Measurements from ENCODE around the gene GFI1B.
"Not testable (repeated sequence)": the region's sequence is repeated elsewhere in the genome, so short reads cannot be mapped to it uniquely, and the experiment has no call there.

DNA sequence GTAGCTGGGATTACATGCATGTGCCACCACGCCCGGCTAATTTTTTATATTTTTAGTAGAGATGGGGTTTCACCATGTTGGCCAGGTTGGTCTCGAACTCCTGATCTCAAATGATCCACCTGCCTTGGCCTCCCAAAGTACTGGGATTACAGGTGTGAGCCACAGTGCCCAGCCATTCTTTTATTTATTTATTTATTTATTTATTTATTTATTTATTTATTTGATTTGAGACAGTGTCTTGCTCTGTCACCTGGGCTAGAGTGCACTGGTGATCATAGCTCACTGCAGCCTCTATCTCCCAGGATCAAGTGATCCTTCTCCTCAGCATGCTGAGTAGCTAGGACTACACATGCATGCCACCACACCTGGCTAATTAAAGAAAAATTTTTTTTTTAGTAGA, 10.6 kb upstream of the GFI1B start:
- TF ChIP-seq CTCF (conservative IDR thresholded peaks at IDR 0.05; ENCODE audit: low read depth, low read length); EZH2 (IDR thresholded peaks at IDR 0.05; ENCODE audit: low read length, unreplicated experiment): not testable (repeated sequence)

All from PC-3 (cell line).